Pancreas (tissue), 10 donors: ENCODE measurements around the gene FAM236B. TPM values are rescaled to one million over a fixed set of nuclear protein-coding genes. Genes with fewer than 3 reads are reported as not detected.
A peak's percentile ranks its signal among the peaks of the same experiment; 100 is the strongest.
"Not testable (repeated sequence)": the region's sequence is repeated elsewhere in the genome, so short reads cannot be mapped to it uniquely, and the experiment has no call there.

Experiments
- ATAC-seq, 4 donors: fragments of 200-7000 bp; cut with Tn5 transposase; one replicate each; pipeline versions ENCODE4 v1.8.0 to v1.9.1; 2020; ENCODE audit warnings: mild to moderate bottlenecking in 4 of 4, moderate library complexity in 4 of 4
- DNase-seq, 6 donors: peaks; one replicate each; pipeline ENCODE4 v3.0.0-alpha.2; 2020
- FAIRE-seq: peaks from 2 replicates; lab custom pipeline; 2012; peaks lifted over from hg19 to GRCh38; lab: Jason Lieb, UNC
- H3K27ac ChIP-seq, 4 donors: fragments of 200-600 bp; sonication (generic); 1 replicate in 3 of 4; 2 replicates in 1 of 4; pipeline versions ENCODE4 v1.5.0 to v1.8.0; 2020
- H3K27me3 ChIP-seq, 4 donors: fragments of 200-600 bp; one replicate each; pipeline ENCODE4 v1.8.0; 2021
- H3K36me3 ChIP-seq, 3 donors: fragments of 200-600 bp; sonication (generic) in 1 of 3; one replicate each; pipeline versions ENCODE4 v1.5.0 to v1.8.0; 2020 to 2021
- H3K4me1 ChIP-seq, 3 donors: fragments of 200-600 bp; one replicate each; pipeline ENCODE4 v1.8.0; 2021
- H3K4me3 ChIP-seq, 4 donors: fragments of 200-600 bp; sonication (generic) in 2 of 4; one replicate each; pipeline versions ENCODE4 v1.5.0 to v1.8.0; 2020 to 2021
- H3K9me3 ChIP-seq, 4 donors: fragments of 200-600 bp; one replicate each; pipeline ENCODE4 v1.8.0; 2021
- CTCF ChIP-seq, 4 donors: fragments of 200-600 bp; sonication (generic) in 3 of 4; IDR thresholded peaks; one replicate each; pipeline versions ENCODE4 v1.5.0 to v1.8.0; 2021; ENCODE audit warnings: antibody characterized with exemption in 4 of 4
- WGBS, 2 donors: extraction: QIAGEN DNeasy Blood & Tissue Kit; methylation state at CpG; one replicate each; pipeline ENCODE4 v1.1.7; 2013; 5-methylcytosine and 5-hydroxymethylcytosine counted together
- intact Hi-C, 3 donors: fragments of 100-400 bp; cut with DNase I; formaldehyde crosslinking; loops; one replicate each; pipeline versions ENCODE4 v1.11.1 to v1.14.2; 2022
- polyA plus RNA-seq, 2 donors: library from polyadenylated mRNA; stranded (reverse); fragments of 200-250 nt; gene quantifications; one replicate each; pipeline ENCODE4 v1.2.3, GENCODE V29; 2013
- total RNA-seq, 6 donors: library from RNA; stranded (reverse); fragmentation: NEBNext Ultra II Directional in 4 of 6; extraction: Animal tissue kit (Norgen Biotek cat#: 25700) in 4 of 6; gene quantifications; one replicate each; pipeline versions ENCODE4 v1.2.1 to v1.2.4, GENCODE V29; 2021 to 2023
- donor health status: healthy with polysubstance abuse.
- donor health status: DM: no; HTN: no; CAD: no; lungs with moderate emphysema.
- donor health status: DM: no; HTN: no; CAD: no.
- donor health status: control.
- donor health status: control.
- donor health status: Bipolar disorder and iron deficiency.
- donor health status: DM: yes; HTN: yes; CAD: no.
- donor health status: DM: no; HTN: no; CAD: no.
- donor health status: DM: no; HTN: no; CAD: no.
- donor health status: DM: yes; HTN: yes; CAD: no.

The FAM236B gene
- total and polyA plus RNA-seq, 8 donors: not detected

- intact Hi-C loops, H3K9me3 ChIP-seq, H3K27ac ChIP-seq, FAIRE-seq, H3K4me3 ChIP-seq, H3K27me3 ChIP-seq, H3K4me1 ChIP-seq, H3K36me3 ChIP-seq, DNase-seq: not testable (repeated sequence)
- ATAC-seq: peak in 1 of 4 donors; percentile 56
- WGBS, 2 donors: no CpG with 5 or more reads among the region's 7 CpGs
Observed at GRCh38 chrX:72745546-72745945, 36.9 kb downstream of the FAM236B start.

- no peak for DNase-seq
- Histone ChIP-seq H3K27me3 (peaks cover 0 to 23% (median 0%) of the 10 kb centered on the region in 4 donors), H3K27ac (no peak overlapping the region), H3K36me3 (no peaks in the 10 kb centered on the region), H3K9me3 (no peaks in the 10 kb centered on the region), H3K4me1 (no peaks in the 10 kb centered on the region), H3K4me3 (no peak overlapping the region)
- ATAC-seq: no peak
- FAIRE-seq: no peak
- intact Hi-C loops: no loop called here
- no peak for TF ChIP-seq CTCF (IDR thresholded peaks at IDR 0.05)
- 87 to 92% methylated on average over 1 of the region's 1 CpG for WGBS, 2 donors
Observed at GRCh38 chrX:72735561-72735960, 46.9 kb downstream of the FAM236B start.

GRCh38 chrX:72733636-72734035 is 48.8 kb downstream of the FAM236B start:
- H3K27ac ChIP-seq, FAIRE-seq, H3K9me3 ChIP-seq, H3K36me3 ChIP-seq, intact Hi-C loops, ATAC-seq, DNase-seq, H3K4me1 ChIP-seq, H3K4me3 ChIP-seq: not testable (repeated sequence)
- peaks cover 0 to 30% (median 0%) of the 10 kb centered on the region in 4 donors for H3K27me3 ChIP-seq
- WGBS, 2 donors: 42 to 44% methylated on average over 8 of the region's 8 CpGs

Other genes with a start within 250 kb of the FAM236B start
- gene HDAC8, start 209.8 kb downstream of the FAM236B start, total RNA-seq: 10 to 100 TPM in 5 of 6 donors, 1 to 10 TPM in 1; 8.5 to 17.2 (median 13.9) TPM
- 10 to 100 TPM; 15.2 to 21.6 TPM for gene HDAC8, start 209.8 kb downstream of the FAM236B start, polyA plus RNA-seq
- gene PHKA1, start 68.4 kb downstream of the FAM236B start, total RNA-seq: 1 to 10 TPM; 4.5 to 7.4 (median 5.2) TPM
- 1 to 10 TPM; 3.5 to 4.3 TPM for gene PHKA1, start 68.4 kb downstream of the FAM236B start, polyA plus RNA-seq
- 1 to 10 TPM in 4 of 6 donors, under 1 TPM in 2; 0.82 to 2.6 (median 1.3) TPM for gene DMRTC1B, start 5.8 kb downstream of the FAM236B start, total RNA-seq
- 1 to 10 TPM; 2.4 to 8.5 TPM for gene DMRTC1B, start 5.8 kb downstream of the FAM236B start, polyA plus RNA-seq
- gene FAM236D, start 25.6 kb upstream of the FAM236B start, total RNA-seq: not detected
- gene FAM236D, start 25.6 kb upstream of the FAM236B start, polyA plus RNA-seq: not detected
- gene FAM236C, start 130.0 kb upstream of the FAM236B start, total RNA-seq: not detected
- not detected for gene FAM236C, start 130.0 kb upstream of the FAM236B start, polyA plus RNA-seq
- gene FAM236A, start 155.5 kb upstream of the FAM236B start, total RNA-seq: not detected
- not detected for gene FAM236A, start 155.5 kb upstream of the FAM236B start, polyA plus RNA-seq
- gene DMRTC1, start 161.2 kb upstream of the FAM236B start, total RNA-seq: 1 to 10 TPM in 1 of 6 donors, under 1 TPM in 4, not detected in 1; 0.31 to 1.7 (median 0.82) TPM
- gene DMRTC1, start 161.2 kb upstream of the FAM236B start, polyA plus RNA-seq: under 1 TPM in 1 of 2 donors, not detected in 1; 0.66 TPM
- gene PABPC1L2B, start 220.3 kb upstream of the FAM236B start, total RNA-seq: not detected
- gene PABPC1L2B, start 220.3 kb upstream of the FAM236B start, polyA plus RNA-seq: not detected